ENCODE measurements around the gene PDGFA.

DNA sequence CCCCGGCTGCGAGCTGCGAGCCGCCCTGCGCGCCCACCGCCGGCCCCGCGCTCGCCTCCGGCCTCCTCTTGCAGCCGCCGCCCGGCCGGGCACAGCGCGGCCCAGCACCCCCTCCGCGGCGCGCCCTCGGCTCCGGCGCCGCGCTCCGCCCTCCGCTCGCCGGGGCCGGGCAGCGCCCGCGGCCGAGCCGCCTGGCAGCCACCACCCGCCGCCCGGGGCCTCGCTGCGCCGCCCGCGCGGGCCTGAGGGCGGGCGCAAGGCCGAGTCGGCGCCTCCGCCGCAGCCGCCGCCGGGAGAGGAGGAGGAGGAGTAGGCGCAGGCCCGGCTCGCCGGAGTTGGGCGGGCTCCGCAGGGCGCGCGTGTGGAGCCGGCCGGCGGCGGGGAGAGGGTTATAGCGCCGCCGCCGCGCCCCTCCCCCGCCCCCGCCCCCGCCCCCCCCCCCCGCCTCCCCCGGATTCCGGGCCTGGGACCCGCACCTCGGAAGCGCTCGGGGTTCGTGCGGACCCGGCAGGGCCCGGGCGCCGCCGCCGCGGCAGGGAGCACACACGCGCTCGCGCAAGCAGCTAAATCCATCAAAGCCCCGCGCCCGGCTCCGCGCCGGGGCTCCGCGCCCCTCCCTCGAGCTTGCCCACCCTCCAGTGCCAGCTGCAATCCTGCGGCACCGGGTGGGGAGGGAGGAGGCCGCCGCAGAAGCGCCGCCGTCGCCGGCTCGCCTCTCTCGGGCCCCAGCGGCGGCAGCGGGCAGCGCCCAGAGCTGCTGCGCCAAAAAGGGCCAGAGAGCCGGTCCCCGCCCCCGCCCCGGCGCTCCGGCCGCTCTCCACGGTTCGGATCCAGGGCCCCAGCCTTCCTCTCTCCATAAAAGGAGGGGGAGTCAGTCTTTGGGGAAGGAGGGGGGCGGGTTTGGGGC is at the start of gene PDGFA:
- TF ChIP-seq, protein P1, sequence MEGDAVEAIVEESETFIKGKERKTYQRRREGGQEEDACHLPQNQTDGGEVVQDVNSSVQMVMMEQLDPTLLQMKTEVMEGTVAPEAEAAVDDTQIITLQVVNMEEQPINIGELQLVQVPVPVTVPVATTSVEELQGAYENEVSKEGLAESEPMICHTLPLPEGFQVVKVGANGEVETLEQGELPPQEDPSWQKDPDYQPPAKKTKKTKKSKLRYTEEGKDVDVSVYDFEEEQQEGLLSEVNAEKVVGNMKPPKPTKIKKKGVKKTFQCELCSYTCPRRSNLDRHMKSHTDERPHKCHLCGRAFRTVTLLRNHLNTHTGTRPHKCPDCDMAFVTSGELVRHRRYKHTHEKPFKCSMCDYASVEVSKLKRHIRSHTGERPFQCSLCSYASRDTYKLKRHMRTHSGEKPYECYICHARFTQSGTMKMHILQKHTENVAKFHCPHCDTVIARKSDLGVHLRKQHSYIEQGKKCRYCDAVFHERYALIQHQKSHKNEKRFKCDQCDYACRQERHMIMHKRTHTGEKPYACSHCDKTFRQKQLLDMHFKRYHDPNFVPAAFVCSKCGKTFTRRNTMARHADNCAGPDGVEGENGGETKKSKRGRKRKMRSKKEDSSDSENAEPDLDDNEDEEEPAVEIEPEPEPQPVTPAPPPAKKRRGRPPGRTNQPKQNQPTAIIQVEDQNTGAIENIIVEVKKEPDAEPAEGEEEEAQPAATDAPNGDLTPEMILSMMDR (IDR thresholded peaks at IDR 0.05; ENCODE audit: low read depth, low read length, poor library complexity, severe bottlenecking), result no peak
- TF ChIP-seq EZH2phosphoT487 (IDR thresholded peaks at IDR 0.05; ENCODE audit: borderline replicate concordance, low read length), result no peak

Measured in DOHH2 (cell line).